HCT116 (cell line): Measurements from ENCODE around the gene MEAF6. TPM values are rescaled to one million over a fixed set of nuclear protein-coding genes. Genes with fewer than 3 reads are reported as not detected.
"Not testable (repeated sequence)": the region's sequence is repeated elsewhere in the genome, so short reads cannot be mapped to it uniquely, and the experiment has no call there.

ENCODE experiments used
- ATAC-seq: fragments of 200-7000 bp; cut with Tn5 transposase; 2 replicates; pipeline ENCODE4 v1.9.1; 2020; ENCODE audit warnings: mild to moderate bottlenecking, moderate library complexity
- BruUV-seq: library from RNA; stranded (reverse); fragments of 400-500 nt; replicated peaks from 2 replicates; lab custom pipeline; 2021; lab: Mats Ljungman, UMichigan
- CTCF ChIA-PET: fragments of 300-600 bp; sonication (Branson Sonifier 250); formaldehyde crosslinking; loops from one replicate; lab custom pipeline; 2021; ENCODE audit warnings: antibody characterized with exemption; lab: Charles Lee
- POLR2A ChIA-PET: fragments of 300-600, 350-600 bp; sonication (Branson Sonifier 250); formaldehyde crosslinking; loops from one replicate; lab custom pipeline; 2021; ENCODE audit warnings: antibody characterized with exemption; lab: Charles Lee
- RAD21 ChIA-PET, 2 experiments: fragments of 300-600 bp; sonication (Branson Sonifier 250); formaldehyde crosslinking; loops; one replicate each; lab custom pipeline; 2023; ENCODE audit warnings: low total read pairs in 2 of 2; ENCODE audit not compliant: uncharacterized antibody in 2 of 2, unreplicated experiment in 2 of 2, low non-redundant PET in 1 of 2; lab: Charles Lee
- DNase-seq: peaks from one replicate; pipeline ENCODE4 v3.0.0-alpha.2; 2010; ENCODE audit warnings: low read depth, low spot score
- H2AFZ ChIP-seq: fragments of 200-600 bp; shearing (Covaris generic), sonication (generic); 2 replicates; pipeline ENCODE4 v1.6.1; 2017; ENCODE audit warnings: low read depth, mixed run types, mixed read lengths, antibody characterized with exemption, low read length; ENCODE audit not compliant: poor library complexity, severe bottlenecking
- H3K27ac ChIP-seq: 2 replicates; pipeline ENCODE4 v1.5.1; 2012; ENCODE audit warnings: low read depth, low read length
- H3K27me3 ChIP-seq: fragments of 200-600 bp; sonication (generic); 2 replicates; pipeline ENCODE4 v1.6.1; 2016; ENCODE audit warnings: mixed run types, low read length, mixed read lengths; ENCODE audit not compliant: insufficient read depth
- H3K36me3 ChIP-seq, 2 experiments: fragments of 200-500 bp in 1 of 2; fragments of 200-600 bp in 1 of 2; sonication (Bioruptor generic) in 1 of 2; sonication (generic) in 1 of 2; 2 replicates each; pipeline versions ENCODE4 v1.5.1 to v1.6.1; 2014 to 2016; ENCODE audit warnings: low read length in 2 of 2, inconsistent platforms in 1 of 2, mixed read lengths in 1 of 2, mixed run types in 1 of 2; ENCODE audit not compliant: insufficient read depth in 2 of 2, control insufficient read depth in 1 of 2
- H3K4me1 ChIP-seq, 2 experiments: fragments of 200-600 bp in 1 of 2; sonication (generic) in 1 of 2; 2 replicates each; pipeline versions ENCODE4 v1.5.1 to v1.6.1; 2012 to 2017; ENCODE audit warnings: low read length in 2 of 2, inconsistent platforms in 1 of 2, mild to moderate bottlenecking in 1 of 2, mixed read lengths in 1 of 2, mixed run types in 1 of 2, moderate library complexity in 1 of 2; ENCODE audit not compliant: insufficient read depth in 2 of 2, control insufficient read depth in 1 of 2
- H3K4me2 ChIP-seq: fragments of 200-600 bp; sonication (generic); 2 replicates; pipeline ENCODE4 v1.6.1; 2017; ENCODE audit warnings: mixed run types, low read length, mixed read lengths
- H3K4me3 ChIP-seq, 2 experiments: fragments of 200-600 bp in 1 of 2; sonication (generic) in 1 of 2; replicated peaks in 1 of 2; 2 replicates each; pipeline ENCODE4 v1.5.1; 2011 to 2016; ENCODE audit warnings: low read length in 2 of 2, control low read depth in 1 of 2, low read depth in 1 of 2, mild to moderate bottlenecking in 1 of 2, mixed read lengths in 1 of 2, mixed run types in 1 of 2
- H3K79me2 ChIP-seq: fragments of 200-600 bp; sonication (generic); 2 replicates; pipeline ENCODE4 v1.6.1; 2017; ENCODE audit warnings: mild to moderate bottlenecking, mixed run types, low read length, moderate library complexity, mixed read lengths; ENCODE audit not compliant: insufficient read depth
- H3K9ac ChIP-seq: fragments of 200-600 bp; sonication (generic); 2 replicates; pipeline ENCODE4 v1.6.1; 2016; ENCODE audit warnings: low read length, mixed read lengths
- H3K9me2 ChIP-seq: fragments of 200-600 bp; sonication (generic), shearing (Covaris generic); 2 replicates; pipeline ENCODE4 v1.6.1; 2017; ENCODE audit warnings: mixed run types, mild to moderate bottlenecking, moderate library complexity; ENCODE audit not compliant: insufficient read depth
- H3K9me3 ChIP-seq, 2 experiments: fragments of 200-500 bp in 1 of 2; fragments of 200-600 bp in 1 of 2; sonication (Bioruptor generic) in 1 of 2; sonication (generic) in 1 of 2; 2 replicates each; pipeline ENCODE4 v1.6.1; 2014 to 2017; ENCODE audit warnings: low read length in 2 of 2, mixed read lengths in 2 of 2, inconsistent platforms in 1 of 2, low read depth in 1 of 2, mild to moderate bottlenecking in 1 of 2, mixed run types in 1 of 2, moderate library complexity in 1 of 2; ENCODE audit not compliant: control insufficient read depth in 1 of 2, insufficient read depth in 1 of 2
- H4K20me1 ChIP-seq: fragments of 200-600 bp; sonication (generic), shearing (Covaris generic); 2 replicates; pipeline ENCODE4 v1.6.1; 2017; ENCODE audit warnings: mixed run types, mild to moderate bottlenecking, moderate library complexity; ENCODE audit not compliant: insufficient read depth
- ATF3 ChIP-seq: IDR thresholded peaks from 2 replicates; pipeline ENCODE4 v1.6.1; 2012
- CBX3 ChIP-seq: IDR thresholded peaks from 2 replicates; pipeline ENCODE4 v1.6.1; 2012; ENCODE audit warnings: low read depth
- ELF1 ChIP-seq: IDR thresholded peaks from 2 replicates; pipeline ENCODE4 v1.6.1; 2012; ENCODE audit warnings: low read depth, borderline replicate concordance
- EZH2 ChIP-seq: fragments of 200-600 bp; sonication (generic); IDR thresholded peaks from 2 replicates; pipeline ENCODE4 v1.6.1; 2017; ENCODE audit warnings: antibody characterized with exemption, mixed run types
- EZH2phosphoT487 ChIP-seq: fragments of 200-600 bp; IDR thresholded peaks from 2 replicates; pipeline ENCODE4 v1.6.1; 2018; ENCODE audit warnings: antibody characterized with exemption, borderline replicate concordance
- JUND ChIP-seq: IDR thresholded peaks from 2 replicates; pipeline ENCODE4 v1.6.1; 2012
- POLR2A ChIP-seq: IDR thresholded peaks from 2 replicates; pipeline ENCODE4 v1.7.0; 2011; ENCODE audit warnings: borderline replicate concordance; ENCODE audit not compliant: insufficient read depth, insufficient read length; ENCODE audit errors: extremely low read depth
- POLR2AphosphoS5 ChIP-seq: IDR thresholded peaks from 2 replicates; pipeline ENCODE4 v1.6.1; 2011; ENCODE audit warnings: mild to moderate bottlenecking, low read depth, low read length, moderate library complexity
- RAD21 ChIP-seq: IDR thresholded peaks from 2 replicates; pipeline ENCODE4 v1.6.1; 2012; ENCODE audit warnings: low read depth, mild to moderate bottlenecking
- SIN3A ChIP-seq: IDR thresholded peaks from 2 replicates; pipeline ENCODE4 v1.6.1; 2012; ENCODE audit warnings: low read depth
- SP1 ChIP-seq: IDR thresholded peaks from 2 replicates; pipeline ENCODE4 v1.6.1; 2012; ENCODE audit warnings: low read depth
- TCF7L2 ChIP-seq: IDR thresholded peaks from 2 replicates; pipeline ENCODE4 v1.7.0; 2011; ENCODE audit warnings: borderline replicate concordance, inconsistent platforms; ENCODE audit not compliant: insufficient read depth, insufficient read length; ENCODE audit errors: extremely low read depth
- YY1 ChIP-seq: IDR thresholded peaks from 2 replicates; pipeline ENCODE4 v1.6.1; 2011; ENCODE audit warnings: low read length, low read depth, moderate library complexity, mild to moderate bottlenecking; ENCODE audit not compliant: insufficient replicate concordance; ENCODE audit errors: extremely low read depth
- ZBTB33 ChIP-seq: IDR thresholded peaks from 2 replicates; pipeline ENCODE4 v1.6.1; 2011; ENCODE audit warnings: mild to moderate bottlenecking, low read length, moderate library complexity; ENCODE audit not compliant: insufficient replicate concordance; ENCODE audit errors: extremely low read depth
- ZFX ChIP-seq: fragments of 450-650 bp; IDR thresholded peaks from 2 replicates; pipeline ENCODE4 v1.6.1; 2017
- ZNF274 ChIP-seq: fragments of 200-500 bp; sonication (Bioruptor generic); IDR thresholded peaks from 2 replicates; pipeline ENCODE4 v1.6.1; 2014; ENCODE audit warnings: mild to moderate bottlenecking, low read depth, low read length, inconsistent platforms
- intact Hi-C: fragments of 100-400 bp; cut with micrococcal nuclease; formaldehyde crosslinking; loops from 2 replicates; pipeline ENCODE4 v1.10.0; 2022
- total RNA-seq: library from RNA; stranded (reverse); gene quantifications from one replicate; pipeline ENCODE4 v1.2.1, GENCODE V29; 2021; ENCODE audit not compliant: unreplicated experiment

Gene MEAF6
- total RNA-seq, 1 experiment from 2014 or later, result 50.3 TPM

DNA sequence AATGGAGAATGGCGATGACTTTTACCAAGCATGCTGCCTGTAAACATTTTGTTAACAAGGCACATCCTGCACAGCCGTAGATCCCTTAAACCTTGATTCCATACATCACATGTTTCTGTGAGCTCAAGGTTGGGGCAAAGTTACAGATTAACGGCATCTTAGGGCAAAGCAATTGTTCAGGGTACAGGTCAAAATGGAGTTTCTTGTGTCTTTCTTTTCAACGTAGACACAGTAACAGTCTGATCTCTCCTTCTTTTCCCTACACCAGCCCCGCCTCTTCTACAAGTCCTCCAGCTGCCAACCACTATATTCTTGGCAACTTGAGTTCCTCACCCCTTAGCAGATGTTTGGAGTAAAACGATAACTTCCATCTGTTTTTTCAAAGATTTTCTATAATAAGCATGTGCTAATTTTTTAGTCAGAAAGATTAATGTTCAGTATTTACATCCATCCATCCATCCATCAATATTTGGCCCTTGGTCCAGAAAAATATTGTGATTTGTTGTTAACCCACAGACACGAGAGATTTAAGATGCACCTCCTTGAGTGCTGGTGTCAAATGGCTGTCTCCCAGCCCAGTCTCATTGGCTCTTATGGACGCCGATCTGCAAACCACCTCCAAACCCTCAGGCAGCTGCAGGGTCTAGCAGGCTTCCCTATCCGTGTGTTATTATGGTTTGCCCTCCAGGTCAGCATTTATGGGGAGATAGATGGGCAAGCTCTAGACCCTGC is 46.0 kb upstream of the MEAF6 start:
- Histone ChIP-seq H3K9me3 (no peaks in the 10 kb centered on the region), H3K9me2 (no peaks in the 10 kb centered on the region), H4K20me1 (no peaks in the 10 kb centered on the region), H3K9ac (no peak overlapping the region), H3K4me3 (no peak overlapping the region), H2AFZ (no peak overlapping the region), H3K27me3 (no peaks in the 10 kb centered on the region), H3K79me2 (no peaks in the 10 kb centered on the region), H3K27ac (no peak overlapping the region), H3K4me2 (no peak overlapping the region), H3K4me1 (peaks cover 7 to 8% of the 10 kb centered on the region in 2 experiments), H3K36me3 (peaks cover 0 to 10% of the 10 kb centered on the region in 2 experiments; a peak in 1 of 4 replicates)
- DNase-seq (no peak), ATAC-seq (no peak)
- ChIA-PET POLR2A (no interaction called here), CTCF (interaction anchor here (0.6 kb wide), 1 partner anchor 1276 kb away, joined by 8 read pairs; no protein-coding TSS in a partner anchor), RAD21 (no interaction called here)
- TF ChIP-seq POLR2A (no peak), SP1 (no peak), ELF1 (no peak), ATF3 (no peak), EZH2phosphoT487 (no peak), EZH2 (no peak), ZFX (no peak), JUND (no peak), POLR2AphosphoS5 (no peak), ZNF274 (no peak), ZBTB33 (no peak), TCF7L2 (no peak), YY1 (no peak), RAD21 (no peak), SIN3A (no peak), CBX3 (no peak)
- intact Hi-C loops, result loop anchor here (5.0 to 10.0 kb wide), 2 partner anchors 103 to 414 kb away; no protein-coding TSS in a partner anchor
- no TSS peak for BruUV-seq

DNA sequence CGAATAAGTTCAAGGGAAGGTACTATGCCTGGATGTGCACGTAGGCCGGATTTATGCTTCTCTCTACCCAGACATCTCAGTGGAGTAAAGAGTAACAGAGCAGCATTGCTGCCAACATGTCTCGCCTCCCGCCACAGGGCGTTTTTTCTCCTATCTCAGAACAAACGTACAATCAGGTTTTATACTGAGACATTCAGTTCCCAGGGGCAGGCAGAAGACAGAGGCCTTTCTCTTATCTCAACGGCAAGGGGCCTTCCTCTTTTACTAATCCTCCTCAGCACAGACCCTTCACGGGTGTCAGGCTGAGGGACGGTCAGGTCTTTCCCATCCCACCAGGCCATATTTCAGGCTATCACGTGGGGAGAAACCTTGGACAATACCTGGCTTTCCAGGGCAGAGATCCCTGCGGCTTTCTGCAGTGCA is 45.4 kb upstream of the MEAF6 start:
- H3K36me3 ChIP-seq, ATAC-seq, BruUV-seq, H3K27ac ChIP-seq, POLR2A ChIA-PET, H3K4me1 ChIP-seq, H3K9me2 ChIP-seq, H3K27me3 ChIP-seq, H3K9me3 ChIP-seq, H2AFZ ChIP-seq, H3K4me3 ChIP-seq, H3K4me2 ChIP-seq, H4K20me1 ChIP-seq, H3K79me2 ChIP-seq, H3K9ac ChIP-seq, RAD21 ChIA-PET, DNase-seq, CTCF ChIA-PET: not testable (repeated sequence)
- intact Hi-C loops, result loop anchor here (5.0 to 10.0 kb wide), 2 partner anchors 103 to 415 kb away; no protein-coding TSS in a partner anchor
